ENCODE data around the gene GPR152.

GPR152 gene

GRCh38 chr11:67464411-67465188, 12.1 kb upstream of the GPR152 start:
- peak; percentile 80 to 94 (median 86) for DNase-seq

GRCh38 chr11:67463680-67464410, 11.3 kb upstream of the GPR152 start:
- DNase-seq: peak; percentile 90 to 95 (median 92)

GRCh38 chr11:67463186-67463585, 10.7 kb upstream of the GPR152 start:
- DNase-seq: no peak

GRCh38 chr11:67458266-67458665, 5.7 kb upstream of the GPR152 start:
- no peak for DNase-seq

- no peak for DNase-seq
These were observed 4.9 kb upstream of the GPR152 start for GRCh38 chr11:67457453-67457852.

- no peak for DNase-seq
These were observed 3.7 kb upstream of the GPR152 start for GRCh38 chr11:67456068-67456705.

GRCh38 chr11:67455054-67455453, 2.5 kb upstream of the GPR152 start, which contains the start of gene CABP4:
Gene CABP4 (plus strand): TSS chr11:67455354. CDS start chr11:67455424, 70 bp downstream.
- DNase-seq: no peak

GRCh38 chr11:67453816-67454732, 1.5 kb upstream of the GPR152 start:
- no peak for DNase-seq

GRCh38 chr11:67451658-67451976, 912 bp downstream of the GPR152 start:
- no peak for DNase-seq

- no peak for DNase-seq
These were observed 1.5 kb downstream of the GPR152 start for GRCh38 chr11:67450796-67451657.

GRCh38 chr11:67449116-67449844, 3.2 kb downstream of the GPR152 start:
- peak; percentile 64 to 69 (median 64) for DNase-seq

GRCh38 chr11:67448220-67448609, 4.3 kb downstream of the GPR152 start:
- DNase-seq: no peak

GRCh38 chr11:67445515-67445914, 7.0 kb downstream of the GPR152 start:
- DNase-seq: no peak

GRCh38 chr11:67442504-67443404, 9.8 kb downstream of the GPR152 start:
- DNase-seq: peak in 1 of 3 donors; percentile 15

- DNase-seq: no peak
These were observed 10.7 kb downstream of the GPR152 start for GRCh38 chr11:67441731-67442351.

- no peak for DNase-seq
These were observed 11.4 kb downstream of the GPR152 start for GRCh38 chr11:67441098-67441563.

- no peak for DNase-seq
These were observed 12.1 kb downstream of the GPR152 start for GRCh38 chr11:67440229-67441097.

Data from suppressor macrophage treated with lipopolysaccharide for 1 hour (primary cell).